PC-9 (cell line): ENCODE data around the gene C19orf53.

Experiments used
- CTCF ChIP-seq: fragments of 200-600 bp; sonication (generic); conservative IDR thresholded peaks from 2 replicates; pipeline ENCODE4 v1.6.1; 2017; ENCODE audit warnings: mixed run types, antibody characterized with exemption, mild to moderate bottlenecking, moderate library complexity
- EZH2 ChIP-seq: fragments of 200-600 bp; sonication (generic); IDR thresholded peaks from 2 replicates; pipeline ENCODE4 v1.8.0; 2017; ENCODE audit warnings: antibody characterized with exemption, low read depth

GRCh38 chr19:13797058-13797440, 22.8 kb downstream of the C19orf53 start:
- TF ChIP-seq CTCF = no peak
- no peak for TF ChIP-seq EZH2
